Heart left ventricle (tissue), 16 donors: ENCODE measurements around the gene HOXB4. TPM values are rescaled to one million over a fixed set of nuclear protein-coding genes. Genes with fewer than 3 reads are reported as not detected.

ENCODE experiments used
- ATAC-seq, 4 donors: fragments of 200-7000 bp; cut with Tn5 transposase; one replicate each; pipeline ENCODE4 v1.9.1; 2020 to 2022; ENCODE audit warnings: moderate library complexity in 4 of 4, mild to moderate bottlenecking in 3 of 4, moderate number of reproducible peaks in 1 of 4
- DNase-seq, 5 donors: peaks; one replicate each; pipeline ENCODE4 v3.0.0-alpha.2; 2020
- H3K27ac ChIP-seq, 12 donors: fragments of 200-600 bp; sonication (generic) in 4 of 12; one replicate each; pipeline versions ENCODE4 v1.5.0 to v1.8.0; 2016 to 2022; ENCODE audit warnings: mild to moderate bottlenecking in 2 of 12
- H3K27me3 ChIP-seq, 9 donors: fragments of 200-600 bp; sonication (generic) in 2 of 9; one replicate each; pipeline versions ENCODE4 v1.5.1 to v1.8.0; 2016 to 2022; ENCODE audit warnings: mild to moderate bottlenecking in 3 of 9
- H3K36me3 ChIP-seq, 9 donors: fragments of 200-600 bp; sonication (generic) in 2 of 9; one replicate each; pipeline versions ENCODE4 v1.5.0 to v1.8.0; 2018 to 2022; ENCODE audit warnings: mild to moderate bottlenecking in 2 of 9
- H3K4me1 ChIP-seq, 12 donors: fragments of 200-600 bp; sonication (generic) in 4 of 12; one replicate each; pipeline versions ENCODE4 v1.5.0 to v1.8.0; 2016 to 2022; ENCODE audit warnings: mild to moderate bottlenecking in 3 of 12
- H3K4me3 ChIP-seq, 12 donors: fragments of 200-600 bp; sonication (generic) in 4 of 12; one replicate each; pipeline versions ENCODE4 v1.5.0 to v1.8.0; 2017 to 2022; ENCODE audit warnings: mild to moderate bottlenecking in 9 of 12, moderate library complexity in 4 of 12
- H3K9me3 ChIP-seq, 12 donors: fragments of 200-600 bp; sonication (generic) in 4 of 12; one replicate each; pipeline versions ENCODE4 v1.5.0 to v1.8.0; 2016 to 2022; ENCODE audit warnings: mild to moderate bottlenecking in 1 of 12
- POLR2A ChIP-seq, 2 donors: fragments of 450-650 bp; IDR thresholded peaks; one replicate each; pipeline ENCODE4 v1.6.1; 2017; ENCODE audit warnings: antibody characterized with exemption in 2 of 2, mild to moderate bottlenecking in 2 of 2, moderate library complexity in 2 of 2
- WGBS, 4 donors: extraction: QIAGEN DNeasy Blood & Tissue Kit in 2 of 4; methylation state at CpG; one replicate each; pipeline versions ENCODE4 v1.1.5 to v1.1.7; 2013 to 2018; 5-methylcytosine and 5-hydroxymethylcytosine counted together
- intact Hi-C, 10 donors: fragments of 100-400 bp; cut with DNase I; formaldehyde crosslinking; loops; one replicate each; pipeline versions ENCODE4 v1.11.1 to v1.14.2; 2022
- polyA plus RNA-seq, 2 donors: library from polyadenylated mRNA; stranded (reverse); fragments of 200-250 nt; gene quantifications; one replicate each; pipeline ENCODE4 v1.2.3, GENCODE V29; 2013
- total RNA-seq, 9 donors: library from RNA; depleted of rRNA in 2 of 9; stranded (reverse); fragments of >200 nt in 2 of 9; fragmentation: NEBNext Ultra II Directional in 3 of 9; extraction: Animal tissue kit (Norgen Biotek cat#: 25700) in 3 of 9; gene quantifications; one replicate each; pipeline versions ENCODE4 v1.1.0 to v1.2.4, GENCODE V29; 2016 to 2023
- TF ChIP-seq, protein P1 (sequence below), 12 donors: fragments of 200-600 bp; sonication (generic) in 4 of 12; IDR thresholded peaks; one replicate each; pipeline versions ENCODE4 v1.5.0 to v1.8.0; 2018 to 2022; ENCODE audit warnings: antibody characterized with exemption in 12 of 12, mild to moderate bottlenecking in 5 of 12
- donor health status: ischemic (EF 13 %, LVEDD 7.1; RV severe dilation, severe dysfunction).
- donor health status: healthy with polysubstance abuse.
- donor health status: DM: no; HTN: yes; CAD: no.
- donor health status: DM: no; HTN: no; CAD: no.
- donor health status: ischemic (EF 25% LVEDD 6.9; RV normal size, moderate dysfunction).
- donor health status: ischemic (EF 25% LVEDD 5.7; RV mildly dilated, moderate dysfunction).
- donor health status: healthy.
- donor health status: DM: yes; HTN: yes; CAD: no.
- donor health status: ischemic (EF 35%, LVEDD 5.7; RV mildly dilated, moderate dysfunction).
- donor health status: nonischemic (EF 11% LVEDD 7.7; RV severe dilation, severe dysfunction).
- donor health status: DM: yes; HTN: yes; CAD: no.
- donor health status: PGD.
- donor health status: ischemic (EF 29% LVEDD 5.4; RV normal size, mild dysfunction).
- donor health status: nonischemic (EF 23%, LVEDD 6.1; RV moderate dilation, normal function).

Gene HOXB4
- total and polyA plus RNA-seq, 11 donors, result 0.27 to 2.8 (median 0.59) TPM; not detected in 1

GRCh38 chr17:48558831-48559121 is 19.4 kb downstream of the HOXB4 start:
- 43 to 56% (median 55%) methylated on average over 2 of the region's 2 CpGs for WGBS, 4 donors
- TF ChIP-seq POLR2A (IDR thresholded peaks at IDR 0.05), result no peak
- TF ChIP-seq, protein P1, sequence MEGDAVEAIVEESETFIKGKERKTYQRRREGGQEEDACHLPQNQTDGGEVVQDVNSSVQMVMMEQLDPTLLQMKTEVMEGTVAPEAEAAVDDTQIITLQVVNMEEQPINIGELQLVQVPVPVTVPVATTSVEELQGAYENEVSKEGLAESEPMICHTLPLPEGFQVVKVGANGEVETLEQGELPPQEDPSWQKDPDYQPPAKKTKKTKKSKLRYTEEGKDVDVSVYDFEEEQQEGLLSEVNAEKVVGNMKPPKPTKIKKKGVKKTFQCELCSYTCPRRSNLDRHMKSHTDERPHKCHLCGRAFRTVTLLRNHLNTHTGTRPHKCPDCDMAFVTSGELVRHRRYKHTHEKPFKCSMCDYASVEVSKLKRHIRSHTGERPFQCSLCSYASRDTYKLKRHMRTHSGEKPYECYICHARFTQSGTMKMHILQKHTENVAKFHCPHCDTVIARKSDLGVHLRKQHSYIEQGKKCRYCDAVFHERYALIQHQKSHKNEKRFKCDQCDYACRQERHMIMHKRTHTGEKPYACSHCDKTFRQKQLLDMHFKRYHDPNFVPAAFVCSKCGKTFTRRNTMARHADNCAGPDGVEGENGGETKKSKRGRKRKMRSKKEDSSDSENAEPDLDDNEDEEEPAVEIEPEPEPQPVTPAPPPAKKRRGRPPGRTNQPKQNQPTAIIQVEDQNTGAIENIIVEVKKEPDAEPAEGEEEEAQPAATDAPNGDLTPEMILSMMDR (IDR thresholded peaks at IDR 0.05), result no peak
- Histone ChIP-seq H3K27ac (peak overlapping the region in 1 of 12 donors; percentile 90), H3K27me3 (peaks cover 9 to 94% (median 48%) of the 10 kb centered on the region in 9 donors), H3K9me3 (no peaks in the 10 kb centered on the region), H3K4me1 (peaks cover 0 to 26% (median 0%) of the 10 kb centered on the region in 12 donors), H3K36me3 (no peaks in the 10 kb centered on the region), H3K4me3 (no peak overlapping the region)
- ATAC-seq (no peak), DNase-seq (no peak)
- intact Hi-C loops, result no loop called here

DNA sequence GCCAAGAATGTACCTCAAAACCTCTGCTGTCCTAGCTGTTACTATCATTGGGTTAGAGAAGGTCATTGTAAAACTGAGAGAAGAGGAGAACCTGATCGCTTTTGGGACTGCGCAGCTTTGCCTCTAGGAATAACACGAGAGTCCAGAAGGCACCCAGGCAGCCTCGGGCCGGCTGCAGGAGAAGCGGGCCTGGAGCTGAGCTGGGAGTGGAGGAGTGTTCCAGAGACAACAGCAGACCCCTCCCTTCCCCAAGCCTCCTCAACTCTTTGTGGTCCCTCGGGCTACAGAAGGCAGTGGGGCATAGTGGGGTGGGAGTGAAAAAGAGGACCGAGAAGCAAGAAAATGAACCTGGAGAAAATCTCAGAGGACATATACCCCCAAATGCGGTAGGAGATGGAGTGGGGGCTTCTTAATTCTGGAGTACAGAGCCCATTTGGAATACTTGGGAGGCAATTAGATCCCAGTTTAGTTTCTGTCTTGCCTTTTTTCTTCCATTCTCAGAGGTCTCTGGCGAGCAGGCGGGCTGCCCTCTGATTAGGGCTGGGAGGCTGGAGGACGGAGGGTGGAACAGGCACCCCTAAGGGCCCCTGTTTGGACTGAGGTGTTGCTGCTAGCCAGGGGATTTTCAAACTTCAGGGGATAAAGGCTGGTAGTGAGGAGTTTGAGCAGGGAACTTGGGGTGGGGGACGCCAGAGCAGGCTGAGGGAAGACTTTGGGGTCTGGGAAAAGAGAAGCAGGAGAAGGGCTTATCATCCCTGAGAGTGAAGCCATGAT is 19.9 kb downstream of the HOXB4 start:
- 45 to 59% (median 49%) methylated on average over 13 of the region's 13 CpGs for WGBS, 4 donors
- Histone ChIP-seq H3K4me3 (no peak overlapping the region), H3K4me1 (peaks cover 0 to 26% (median 0%) of the 10 kb centered on the region in 12 donors), H3K27ac (peak overlapping the region in 1 of 12 donors; percentile 90), H3K27me3 (peaks cover 9 to 94% (median 48%) of the 10 kb centered on the region in 9 donors), H3K9me3 (no peaks in the 10 kb centered on the region), H3K36me3 (no peaks in the 10 kb centered on the region)
- intact Hi-C loops, result no loop called here
- no peak for TF ChIP-seq POLR2A (IDR thresholded peaks at IDR 0.05)
- TF ChIP-seq, protein P1 (IDR thresholded peaks at IDR 0.05), result no peak
- no peak for DNase-seq
- no peak for ATAC-seq

- 41 to 49% (median 46%) methylated on average over 7 of the region's 7 CpGs for WGBS, 4 donors
- peaks cover 0 to 93% (median 62%) of the 10 kb centered on the region in 9 donors for H3K27me3 ChIP-seq
- no peak for DNase-seq
- H3K4me3 ChIP-seq, result no peak overlapping the region
- TF ChIP-seq, protein P1 (IDR thresholded peaks at IDR 0.05), result no peak
- TF ChIP-seq POLR2A (IDR thresholded peaks at IDR 0.05), result no peak
- H3K4me1 ChIP-seq, result peaks cover 0 to 26% (median 0%) of the 10 kb centered on the region in 12 donors
- peaks cover 0 to under 1% (median 0%) of the 10 kb centered on the region in 9 donors for H3K36me3 ChIP-seq
- ATAC-seq, result no peak
- H3K9me3 ChIP-seq, result no peaks in the 10 kb centered on the region
- peak overlapping the region in 1 of 12 donors; percentile 90 for H3K27ac ChIP-seq
- intact Hi-C loops, result no loop called here
Measured at GRCh38 chr17:48556576-48557401, 21.4 kb downstream of the HOXB4 start.

DNA sequence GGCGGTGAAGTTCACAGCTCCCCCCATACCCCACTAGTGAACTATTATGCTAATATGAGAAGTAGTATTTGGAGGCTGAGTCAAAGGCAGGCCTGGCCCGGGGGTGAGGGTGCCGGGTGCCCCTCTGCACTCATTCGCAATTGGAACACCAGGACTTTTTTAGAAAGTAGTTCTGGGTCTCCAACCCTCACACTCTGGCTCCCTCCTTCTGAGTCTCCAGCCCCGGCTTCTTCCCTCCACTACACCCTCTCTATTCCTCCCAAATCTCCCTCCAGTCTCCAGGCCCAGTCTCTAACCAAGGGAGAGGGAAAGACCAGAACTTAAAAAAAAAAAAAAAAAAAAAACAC is 21.9 kb downstream of the HOXB4 start:
- ATAC-seq, result no peak

More for the DNA sequence above, 21.9 kb downstream of the HOXB4 start:
- Histone ChIP-seq H3K36me3 (peaks cover 0 to 3% (median 0%) of the 10 kb centered on the region in 9 donors), H3K4me3 (no peak overlapping the region), H3K27ac (peak overlapping the region in 1 of 12 donors; percentile 90), H3K27me3 (peaks cover 0 to 93% (median 67%) of the 10 kb centered on the region in 9 donors), H3K9me3 (no peaks in the 10 kb centered on the region), H3K4me1 (peaks cover 0 to 23% (median 0%) of the 10 kb centered on the region in 12 donors)
- no peak for DNase-seq
- 43 to 67% (median 59%) methylated on average over 5 of the region's 5 CpGs for WGBS, 4 donors
- TF ChIP-seq, protein P1 (IDR thresholded peaks at IDR 0.05), result no peak
- no peak for TF ChIP-seq POLR2A (IDR thresholded peaks at IDR 0.05)
- intact Hi-C loops, result no loop called here
